22Rv1 (cell line): Measurements from ENCODE around the gene GDF9.

Experiments used
- ZFX ChIP-seq: fragments of 450-650 bp; IDR thresholded peaks from 2 replicates; pipeline ENCODE4 v1.6.1; 2017; ENCODE audit warnings: antibody characterized with exemption, borderline replicate concordance
- TF ChIP-seq, protein P1 (sequence below): fragments of 450-650 bp; IDR thresholded peaks from 2 replicates; pipeline ENCODE4 v1.5.1; 2017; ENCODE audit warnings: mild to moderate bottlenecking

DNA sequence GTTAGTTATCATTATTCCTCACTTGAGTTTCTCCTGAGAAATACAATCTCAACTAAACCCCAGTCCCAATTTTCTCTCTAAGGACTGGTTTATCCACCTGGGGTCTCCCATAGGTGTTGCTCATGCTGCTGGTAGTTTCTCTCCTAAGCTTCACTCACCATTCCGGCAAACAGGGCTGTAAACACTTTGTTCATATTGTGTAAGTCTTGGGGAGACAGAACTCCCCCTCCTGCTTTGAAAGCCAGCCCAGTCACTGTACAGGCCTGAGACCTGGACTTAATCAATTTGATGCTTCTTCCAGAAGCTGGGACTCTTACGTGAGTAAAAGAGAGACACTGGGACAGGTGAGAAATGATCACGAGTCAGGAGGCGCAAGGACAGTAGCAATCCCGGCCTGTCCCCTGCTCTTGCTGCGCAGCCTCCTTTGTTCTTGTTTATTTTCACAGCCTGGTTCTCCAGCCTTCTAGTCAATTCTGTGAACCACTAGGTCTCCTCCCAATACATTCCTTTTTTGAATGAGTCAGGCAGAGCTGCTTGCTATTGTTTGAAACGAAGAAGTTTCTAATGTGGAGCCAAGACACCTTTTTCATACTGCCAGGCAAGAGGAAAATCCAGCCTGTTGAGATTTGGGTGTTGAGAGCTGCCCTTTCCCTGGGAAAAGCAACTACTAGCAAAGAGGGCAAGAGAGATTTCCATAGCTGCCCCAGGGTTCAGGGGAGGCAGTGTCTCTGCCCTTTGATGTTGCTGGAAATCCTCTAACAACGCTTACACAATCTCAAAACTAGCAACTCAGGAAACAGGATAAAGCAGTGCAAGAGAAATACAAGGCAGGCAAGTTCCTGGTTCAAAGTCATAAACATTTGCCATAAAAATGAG is 26.6 kb downstream of the GDF9 start:
- no peak for TF ChIP-seq ZFX
- TF ChIP-seq, protein P1, sequence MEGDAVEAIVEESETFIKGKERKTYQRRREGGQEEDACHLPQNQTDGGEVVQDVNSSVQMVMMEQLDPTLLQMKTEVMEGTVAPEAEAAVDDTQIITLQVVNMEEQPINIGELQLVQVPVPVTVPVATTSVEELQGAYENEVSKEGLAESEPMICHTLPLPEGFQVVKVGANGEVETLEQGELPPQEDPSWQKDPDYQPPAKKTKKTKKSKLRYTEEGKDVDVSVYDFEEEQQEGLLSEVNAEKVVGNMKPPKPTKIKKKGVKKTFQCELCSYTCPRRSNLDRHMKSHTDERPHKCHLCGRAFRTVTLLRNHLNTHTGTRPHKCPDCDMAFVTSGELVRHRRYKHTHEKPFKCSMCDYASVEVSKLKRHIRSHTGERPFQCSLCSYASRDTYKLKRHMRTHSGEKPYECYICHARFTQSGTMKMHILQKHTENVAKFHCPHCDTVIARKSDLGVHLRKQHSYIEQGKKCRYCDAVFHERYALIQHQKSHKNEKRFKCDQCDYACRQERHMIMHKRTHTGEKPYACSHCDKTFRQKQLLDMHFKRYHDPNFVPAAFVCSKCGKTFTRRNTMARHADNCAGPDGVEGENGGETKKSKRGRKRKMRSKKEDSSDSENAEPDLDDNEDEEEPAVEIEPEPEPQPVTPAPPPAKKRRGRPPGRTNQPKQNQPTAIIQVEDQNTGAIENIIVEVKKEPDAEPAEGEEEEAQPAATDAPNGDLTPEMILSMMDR = no peak
